HCT116 (cell line): Measurements from ENCODE around the gene SMC6. TPM values are rescaled to one million over a fixed set of nuclear protein-coding genes. Genes with fewer than 3 reads are reported as not detected.

Experiments used
- ATAC-seq: fragments of 200-7000 bp; cut with Tn5 transposase; 2 replicates; pipeline ENCODE4 v1.9.1; 2020; ENCODE audit warnings: mild to moderate bottlenecking, moderate library complexity
- BruUV-seq: library from RNA; stranded (reverse); fragments of 400-500 nt; replicated peaks from 2 replicates; lab custom pipeline; 2021; lab: Mats Ljungman, UMichigan
- CTCF ChIA-PET: fragments of 300-600 bp; sonication (Branson Sonifier 250); formaldehyde crosslinking; loops from one replicate; lab custom pipeline; 2021; ENCODE audit warnings: antibody characterized with exemption; lab: Charles Lee
- POLR2A ChIA-PET: fragments of 300-600, 350-600 bp; sonication (Branson Sonifier 250); formaldehyde crosslinking; loops from one replicate; lab custom pipeline; 2021; ENCODE audit warnings: antibody characterized with exemption; lab: Charles Lee
- RAD21 ChIA-PET, 2 experiments: fragments of 300-600 bp; sonication (Branson Sonifier 250); formaldehyde crosslinking; loops; one replicate each; lab custom pipeline; 2023; ENCODE audit warnings: low total read pairs in 2 of 2; ENCODE audit not compliant: uncharacterized antibody in 2 of 2, unreplicated experiment in 2 of 2, low non-redundant PET in 1 of 2; lab: Charles Lee
- DNase-seq: peaks from one replicate; pipeline ENCODE4 v3.0.0-alpha.2; 2010; ENCODE audit warnings: low read depth, low spot score
- H2AFZ ChIP-seq: fragments of 200-600 bp; shearing (Covaris generic), sonication (generic); 2 replicates; pipeline ENCODE4 v1.6.1; 2017; ENCODE audit warnings: low read depth, mixed run types, mixed read lengths, antibody characterized with exemption, low read length; ENCODE audit not compliant: poor library complexity, severe bottlenecking
- H3K27ac ChIP-seq: 2 replicates; pipeline ENCODE4 v1.5.1; 2012; ENCODE audit warnings: low read depth, low read length
- H3K27me3 ChIP-seq: fragments of 200-600 bp; sonication (generic); 2 replicates; pipeline ENCODE4 v1.6.1; 2016; ENCODE audit warnings: mixed run types, low read length, mixed read lengths; ENCODE audit not compliant: insufficient read depth
- H3K36me3 ChIP-seq, 2 experiments: fragments of 200-500 bp in 1 of 2; fragments of 200-600 bp in 1 of 2; sonication (Bioruptor generic) in 1 of 2; sonication (generic) in 1 of 2; 2 replicates each; pipeline versions ENCODE4 v1.5.1 to v1.6.1; 2014 to 2016; ENCODE audit warnings: low read length in 2 of 2, inconsistent platforms in 1 of 2, mixed read lengths in 1 of 2, mixed run types in 1 of 2; ENCODE audit not compliant: insufficient read depth in 2 of 2, control insufficient read depth in 1 of 2
- H3K4me1 ChIP-seq, 2 experiments: fragments of 200-600 bp in 1 of 2; sonication (generic) in 1 of 2; 2 replicates each; pipeline versions ENCODE4 v1.5.1 to v1.6.1; 2012 to 2017; ENCODE audit warnings: low read length in 2 of 2, inconsistent platforms in 1 of 2, mild to moderate bottlenecking in 1 of 2, mixed read lengths in 1 of 2, mixed run types in 1 of 2, moderate library complexity in 1 of 2; ENCODE audit not compliant: insufficient read depth in 2 of 2, control insufficient read depth in 1 of 2
- H3K4me2 ChIP-seq: fragments of 200-600 bp; sonication (generic); 2 replicates; pipeline ENCODE4 v1.6.1; 2017; ENCODE audit warnings: mixed run types, low read length, mixed read lengths
- H3K4me3 ChIP-seq, 2 experiments: fragments of 200-600 bp in 1 of 2; sonication (generic) in 1 of 2; replicated peaks in 1 of 2; 2 replicates each; pipeline ENCODE4 v1.5.1; 2011 to 2016; ENCODE audit warnings: low read length in 2 of 2, control low read depth in 1 of 2, low read depth in 1 of 2, mild to moderate bottlenecking in 1 of 2, mixed read lengths in 1 of 2, mixed run types in 1 of 2
- H3K79me2 ChIP-seq: fragments of 200-600 bp; sonication (generic); 2 replicates; pipeline ENCODE4 v1.6.1; 2017; ENCODE audit warnings: mild to moderate bottlenecking, mixed run types, low read length, moderate library complexity, mixed read lengths; ENCODE audit not compliant: insufficient read depth
- H3K9ac ChIP-seq: fragments of 200-600 bp; sonication (generic); 2 replicates; pipeline ENCODE4 v1.6.1; 2016; ENCODE audit warnings: low read length, mixed read lengths
- H3K9me2 ChIP-seq: fragments of 200-600 bp; sonication (generic), shearing (Covaris generic); 2 replicates; pipeline ENCODE4 v1.6.1; 2017; ENCODE audit warnings: mixed run types, mild to moderate bottlenecking, moderate library complexity; ENCODE audit not compliant: insufficient read depth
- H3K9me3 ChIP-seq, 2 experiments: fragments of 200-500 bp in 1 of 2; fragments of 200-600 bp in 1 of 2; sonication (Bioruptor generic) in 1 of 2; sonication (generic) in 1 of 2; 2 replicates each; pipeline ENCODE4 v1.6.1; 2014 to 2017; ENCODE audit warnings: low read length in 2 of 2, mixed read lengths in 2 of 2, inconsistent platforms in 1 of 2, low read depth in 1 of 2, mild to moderate bottlenecking in 1 of 2, mixed run types in 1 of 2, moderate library complexity in 1 of 2; ENCODE audit not compliant: control insufficient read depth in 1 of 2, insufficient read depth in 1 of 2
- H4K20me1 ChIP-seq: fragments of 200-600 bp; sonication (generic), shearing (Covaris generic); 2 replicates; pipeline ENCODE4 v1.6.1; 2017; ENCODE audit warnings: mixed run types, mild to moderate bottlenecking, moderate library complexity; ENCODE audit not compliant: insufficient read depth
- ATF3 ChIP-seq: IDR thresholded peaks from 2 replicates; pipeline ENCODE4 v1.6.1; 2012
- CBX3 ChIP-seq: IDR thresholded peaks from 2 replicates; pipeline ENCODE4 v1.6.1; 2012; ENCODE audit warnings: low read depth
- CEBPB ChIP-seq: IDR thresholded peaks from 2 replicates; pipeline ENCODE4 v1.6.1; 2012; ENCODE audit warnings: low read depth
- CTCF ChIP-seq, 3 experiments: fragments of 200-600 bp in 1 of 3; sonication (generic) in 1 of 3; IDR thresholded peaks in 2 of 3; conservative IDR thresholded peaks in 1 of 3; 2 replicates each; pipeline ENCODE4 v1.5.1; 2012 to 2017; ENCODE audit warnings: low read depth in 2 of 3, low read length in 2 of 3, antibody characterized with exemption in 1 of 3, borderline replicate concordance in 1 of 3, control low read depth in 1 of 3, mild to moderate bottlenecking in 1 of 3, mixed read lengths in 1 of 3, mixed run types in 1 of 3, moderate library complexity in 1 of 3; ENCODE audit not compliant: insufficient read depth in 1 of 3
- EGR1 ChIP-seq: IDR thresholded peaks from 2 replicates; pipeline ENCODE4 v1.6.1; 2012; ENCODE audit warnings: low read depth
- ELF1 ChIP-seq: IDR thresholded peaks from 2 replicates; pipeline ENCODE4 v1.6.1; 2012; ENCODE audit warnings: low read depth, borderline replicate concordance
- EZH2 ChIP-seq: fragments of 200-600 bp; sonication (generic); IDR thresholded peaks from 2 replicates; pipeline ENCODE4 v1.6.1; 2017; ENCODE audit warnings: antibody characterized with exemption, mixed run types
- EZH2phosphoT487 ChIP-seq: fragments of 200-600 bp; IDR thresholded peaks from 2 replicates; pipeline ENCODE4 v1.6.1; 2018; ENCODE audit warnings: antibody characterized with exemption, borderline replicate concordance
- FOSL1 ChIP-seq: IDR thresholded peaks from 2 replicates; pipeline ENCODE4 v1.6.1; 2012; ENCODE audit warnings: low read depth
- MAX ChIP-seq: IDR thresholded peaks from 2 replicates; pipeline ENCODE4 v1.6.1; 2012
- POLR2AphosphoS5 ChIP-seq: IDR thresholded peaks from 2 replicates; pipeline ENCODE4 v1.6.1; 2011; ENCODE audit warnings: mild to moderate bottlenecking, low read depth, low read length, moderate library complexity
- RAD21 ChIP-seq: IDR thresholded peaks from 2 replicates; pipeline ENCODE4 v1.6.1; 2012; ENCODE audit warnings: low read depth, mild to moderate bottlenecking
- REST ChIP-seq: IDR thresholded peaks from 2 replicates; pipeline ENCODE4 v1.6.1; 2012; ENCODE audit warnings: low read depth
- SP1 ChIP-seq: IDR thresholded peaks from 2 replicates; pipeline ENCODE4 v1.6.1; 2012; ENCODE audit warnings: low read depth
- YY1 ChIP-seq: IDR thresholded peaks from 2 replicates; pipeline ENCODE4 v1.6.1; 2011; ENCODE audit warnings: low read length, low read depth, moderate library complexity, mild to moderate bottlenecking; ENCODE audit not compliant: insufficient replicate concordance; ENCODE audit errors: extremely low read depth
- ZNF274 ChIP-seq: fragments of 200-500 bp; sonication (Bioruptor generic); IDR thresholded peaks from 2 replicates; pipeline ENCODE4 v1.6.1; 2014; ENCODE audit warnings: mild to moderate bottlenecking, low read depth, low read length, inconsistent platforms
- intact Hi-C: fragments of 100-400 bp; cut with micrococcal nuclease; formaldehyde crosslinking; loops from 2 replicates; pipeline ENCODE4 v1.10.0; 2022
- total RNA-seq: library from RNA; stranded (reverse); gene quantifications from one replicate; pipeline ENCODE4 v1.2.1, GENCODE V29; 2021; ENCODE audit not compliant: unreplicated experiment

The SMC6 gene
- total RNA-seq, 1 experiment from 2014 or later: 26.4 TPM

- Histone ChIP-seq H3K27ac (no peak overlapping the region), H3K36me3 (peaks cover 9 to 21% of the 10 kb centered on the region in 2 experiments), H3K4me3 (no peak overlapping the region), H3K27me3 (no peaks in the 10 kb centered on the region), H2AFZ (no peak overlapping the region), H3K9ac (no peak overlapping the region), H3K79me2 (no peaks in the 10 kb centered on the region), H4K20me1 (no peaks in the 10 kb centered on the region), H3K4me2 (no peak overlapping the region), H3K4me1 (no peaks in the 10 kb centered on the region), H3K9me2 (no peaks in the 10 kb centered on the region), H3K9me3 (no peaks in the 10 kb centered on the region)
- DNase-seq: no peak
- no TSS peak for BruUV-seq
- intact Hi-C loops: no loop called here
- ChIA-PET POLR2A (no interaction called here), RAD21 (no interaction called here), CTCF (no interaction called here)
- TF ChIP-seq CBX3: no peak
- no peak for TF ChIP-seq EGR1
- no peak for TF ChIP-seq RAD21
- TF ChIP-seq ZNF274: no peak
- no peak for TF ChIP-seq YY1
- no peak for TF ChIP-seq EZH2phosphoT487
- no peak for TF ChIP-seq ELF1
- no peak for TF ChIP-seq CEBPB
- TF ChIP-seq MAX: no peak
- ATAC-seq: no peak
Observed at GRCh38 chr2:17772532-17772931, 18.9 kb upstream of the SMC6 start.

- CTCF ChIA-PET: no interaction called here
- Histone ChIP-seq H4K20me1 (no peaks in the 10 kb centered on the region; the same call in 1 of the 2 replicates), H2AFZ (no peak overlapping the region), H3K27me3 (no peaks in the 10 kb centered on the region), H3K27ac (no peak overlapping the region), H3K9me2 (no peaks in the 10 kb centered on the region), H3K4me1 (no peaks in the 10 kb centered on the region), H3K36me3 (peaks cover 9 to 21% of the 10 kb centered on the region in 2 experiments), H3K4me2 (no peak overlapping the region), H3K9ac (no peak overlapping the region), H3K4me3 (no peak overlapping the region), H3K79me2 (no peaks in the 10 kb centered on the region), H3K9me3 (no peaks in the 10 kb centered on the region)
- POLR2A ChIA-PET: no interaction called here
- intact Hi-C loops: no loop called here
- RAD21 ChIA-PET: no interaction called here
- no TSS peak for BruUV-seq
- ATAC-seq: no peak
- DNase-seq: no peak
- TF ChIP-seq CBX3: no peak
- TF ChIP-seq POLR2AphosphoS5: no peak
- no peak for TF ChIP-seq EZH2
- TF ChIP-seq SP1: no peak
- no peak for TF ChIP-seq CTCF (IDR thresholded peaks at IDR 0.05 in 2 of 3, conservative IDR thresholded peaks at IDR 0.05 in 1 of 3; ENCODE audit: borderline replicate concordance in 1 of 3, insufficient read depth in 1 of 3, low read depth in 2 of 3, low read length in 2 of 3)
- TF ChIP-seq ATF3: no peak
- TF ChIP-seq FOSL1: no peak
- no peak for TF ChIP-seq ZNF274
- no peak for TF ChIP-seq REST
- TF ChIP-seq MAX: no peak
Observed at GRCh38 chr2:17771956-17772355, 18.3 kb upstream of the SMC6 start.
